Measurements from ENCODE around the gene MT1F.

DNA sequence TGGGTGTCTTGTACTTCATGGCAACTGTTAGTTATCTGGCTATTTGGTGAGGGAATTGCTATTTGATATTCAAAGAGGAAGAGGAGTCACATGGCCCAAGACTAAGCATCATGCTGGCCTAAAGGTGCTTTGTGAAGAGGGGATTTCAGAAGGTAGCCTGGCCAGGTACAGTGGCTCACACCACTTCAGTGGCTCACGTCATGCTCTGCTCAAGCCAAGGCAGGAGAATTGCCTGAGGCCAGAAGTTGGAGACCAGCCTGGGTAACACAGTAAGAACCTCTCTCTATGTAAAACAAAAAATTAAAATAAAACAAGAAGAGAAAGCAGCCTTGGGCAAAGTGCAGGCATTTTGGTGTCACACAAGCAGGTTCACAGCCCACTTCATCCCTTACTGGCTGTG lies 12.4 kb upstream of the MT1F start:
- TF ChIP-seq, protein P1, sequence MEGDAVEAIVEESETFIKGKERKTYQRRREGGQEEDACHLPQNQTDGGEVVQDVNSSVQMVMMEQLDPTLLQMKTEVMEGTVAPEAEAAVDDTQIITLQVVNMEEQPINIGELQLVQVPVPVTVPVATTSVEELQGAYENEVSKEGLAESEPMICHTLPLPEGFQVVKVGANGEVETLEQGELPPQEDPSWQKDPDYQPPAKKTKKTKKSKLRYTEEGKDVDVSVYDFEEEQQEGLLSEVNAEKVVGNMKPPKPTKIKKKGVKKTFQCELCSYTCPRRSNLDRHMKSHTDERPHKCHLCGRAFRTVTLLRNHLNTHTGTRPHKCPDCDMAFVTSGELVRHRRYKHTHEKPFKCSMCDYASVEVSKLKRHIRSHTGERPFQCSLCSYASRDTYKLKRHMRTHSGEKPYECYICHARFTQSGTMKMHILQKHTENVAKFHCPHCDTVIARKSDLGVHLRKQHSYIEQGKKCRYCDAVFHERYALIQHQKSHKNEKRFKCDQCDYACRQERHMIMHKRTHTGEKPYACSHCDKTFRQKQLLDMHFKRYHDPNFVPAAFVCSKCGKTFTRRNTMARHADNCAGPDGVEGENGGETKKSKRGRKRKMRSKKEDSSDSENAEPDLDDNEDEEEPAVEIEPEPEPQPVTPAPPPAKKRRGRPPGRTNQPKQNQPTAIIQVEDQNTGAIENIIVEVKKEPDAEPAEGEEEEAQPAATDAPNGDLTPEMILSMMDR (IDR thresholded peaks at IDR 0.05) = no peak
- no peak for TF ChIP-seq POLR2A (IDR thresholded peaks at IDR 0.05)
